A673 (cell line): ENCODE measurements around the gene ALDH1B1.

Experiments
- CTCF ChIP-seq: fragments of 300-800, 200-600 bp; sonication (generic); conservative IDR thresholded peaks from 2 replicates; pipeline ENCODE4 v1.5.1; 2017; ENCODE audit warnings: low read depth, mild to moderate bottlenecking, antibody characterized with exemption, low read length, moderate library complexity, mixed read lengths
- EZH2 ChIP-seq: fragments of 200-600 bp; sonication (generic); IDR thresholded peaks from 2 replicates; pipeline ENCODE4 v1.6.1; 2017; ENCODE audit warnings: borderline replicate concordance, low read depth, mild to moderate bottlenecking, mixed read lengths, antibody characterized with exemption, low read length; ENCODE audit not compliant: poor library complexity, severe bottlenecking

- TF ChIP-seq CTCF, result no peak
- no peak for TF ChIP-seq EZH2
These were observed 35.0 kb upstream of the ALDH1B1 start for GRCh38 chr9:38357350-38358114.
